Body of pancreas (tissue), 4 donors: ENCODE measurements around the gene FLOT2. TPM values are rescaled to one million over a fixed set of nuclear protein-coding genes. Genes with fewer than 3 reads are reported as not detected.
"Not testable (repeated sequence)": the region's sequence is repeated elsewhere in the genome, so short reads cannot be mapped to it uniquely, and the experiment has no call there.

ENCODE experiments used
- ATAC-seq: fragments of 150-250 bp; one replicate; pipeline ENCODE4 v1.9.1; 2016
- DNase-seq, 4 donors: peaks; one replicate each; pipeline ENCODE4 v3.0.0-alpha.2; 2019
- H3K27ac ChIP-seq, 4 donors: fragments of 200-600 bp; sonication (generic); 1 replicate in 3 of 4; 2 replicates in 1 of 4; pipeline versions ENCODE4 v1.5.1 to v1.6.1; 2016 to 2019; ENCODE audit warnings: mild to moderate bottlenecking in 1 of 4, mixed read lengths in 1 of 4, moderate library complexity in 1 of 4
- H3K27me3 ChIP-seq, 2 donors: fragments of 200-600 bp; sonication (generic); one replicate each; pipeline ENCODE4 v1.6.0; 2016; ENCODE audit warnings: mild to moderate bottlenecking in 1 of 2
- H3K36me3 ChIP-seq, 2 donors: fragments of 200-600 bp; sonication (generic); replicated peaks in 1 of 2; 2 replicates each; pipeline ENCODE4 v1.5.1; 2016; ENCODE audit warnings: low read depth in 2 of 2; ENCODE audit not compliant: insufficient read depth in 1 of 2
- H3K4me1 ChIP-seq: fragments of 200-600 bp; sonication (generic); one replicate; pipeline ENCODE4 v1.6.0; 2016
- H3K4me3 ChIP-seq, 2 donors: fragments of 200-600 bp; sonication (generic); 1 replicate in 1 of 2; 2 replicates in 1 of 2; pipeline ENCODE4 v1.5.1; 2016 to 2019
- H3K9me3 ChIP-seq, 3 donors: fragments of 200-600 bp; sonication (generic); 1 replicate in 2 of 3; 2 replicates in 1 of 3; pipeline ENCODE4 v1.5.1; 2016
- CTCF ChIP-seq, 7 experiments: fragments of 450-650 bp in 4 of 7; fragments of 200-600 bp in 3 of 7; sonication (generic) in 3 of 7; IDR thresholded peaks; one replicate each; pipeline ENCODE4 v1.5.1; 2016 to 2019; ENCODE audit warnings: antibody characterized with exemption in 7 of 7
- POLR2A ChIP-seq, 3 donors: fragments of 450-650 bp; IDR thresholded peaks; one replicate each; pipeline ENCODE4 v1.6.1; 2016; ENCODE audit warnings: antibody characterized with exemption in 3 of 3, mild to moderate bottlenecking in 2 of 3
- WGBS, 2 donors: methylation state at CpG; one replicate each; pipeline ENCODE4 v1.1.5; 2017; 5-methylcytosine and 5-hydroxymethylcytosine counted together
- intact Hi-C: fragments of 100-400 bp; cut with DNase I; formaldehyde crosslinking; loops from one replicate; pipeline ENCODE4 v1.15.1; 2023
- total RNA-seq, 2 donors: library from RNA; depleted of rRNA; stranded (reverse); fragments of >200 nt; gene quantifications; one replicate each; pipeline ENCODE4 v1.1.0, GENCODE V29; 2016

The FLOT2 gene
- total RNA-seq, 2 donors from 2014 or later: 26.0 to 32.4 TPM

- WGBS, 2 donors: 81 to 87% methylated on average over 11 to 12 of the region's 12 CpGs
- no peaks in the 10 kb centered on the region for H3K27me3 ChIP-seq
- intact Hi-C loops: no loop called here
- peaks cover 52% of the 10 kb centered on the region for H3K4me1 ChIP-seq
- no peaks in the 10 kb centered on the region for H3K9me3 ChIP-seq
- DNase-seq: no peak
- no peaks in the 10 kb centered on the region for H3K36me3 ChIP-seq
- H3K4me3 ChIP-seq: no peak overlapping the region
- no peak for ATAC-seq
- peak overlapping the region; percentile 85 to 93 (median 86) for H3K27ac ChIP-seq
- TF ChIP-seq POLR2A (IDR thresholded peaks at IDR 0.05) (no peak), CTCF (IDR thresholded peaks at IDR 0.05) (no peak)
Observed at GRCh38 chr17:28898527-28898955, 1.0 kb upstream of the FLOT2 start.

- DNase-seq (peak in 2 of 4 donors; percentile 41 to 52), ATAC-seq (no peak)
- Histone ChIP-seq H3K4me1 (peaks cover 52% of the 10 kb centered on the region), H3K27ac (peak overlapping the region; percentile 85 to 93 (median 86)), H3K4me3 (peak overlapping the region; percentile 77 to 87), H3K9me3 (no peaks in the 10 kb centered on the region), H3K36me3 (no peaks in the 10 kb centered on the region), H3K27me3 (no peaks in the 10 kb centered on the region)
- TF ChIP-seq CTCF (IDR thresholded peaks at IDR 0.05) (no peak), POLR2A (IDR thresholded peaks at IDR 0.05) (no peak)
- 13 to 40% methylated on average over 7 to 23 of the region's 23 CpGs for WGBS, 2 donors
- intact Hi-C loops: no loop called here
Observed at GRCh38 chr17:28897769-28898526, 415 bp upstream of the FLOT2 start.

GRCh38 chr17:28896491-28896883, 1.0 kb downstream of the FLOT2 start:
- H3K4me3 ChIP-seq: peak overlapping the region; percentile 77 to 87
- H3K27me3 ChIP-seq: no peaks in the 10 kb centered on the region
- peak overlapping the region; percentile 85 to 93 (median 86) for H3K27ac ChIP-seq
- H3K9me3 ChIP-seq: no peaks in the 10 kb centered on the region
- DNase-seq (no peak), ATAC-seq (no peak)
- TF ChIP-seq CTCF (IDR thresholded peaks at IDR 0.05) (no peak), POLR2A (IDR thresholded peaks at IDR 0.05) (no peak)
- 11 to 19% methylated on average over 5 of the region's 5 CpGs for WGBS, 2 donors
- intact Hi-C loops: no loop called here
- no peaks in the 10 kb centered on the region for H3K36me3 ChIP-seq
- peaks cover 48% of the 10 kb centered on the region for H3K4me1 ChIP-seq

- intact Hi-C loops: no loop called here
- DNase-seq (no peak), ATAC-seq (no peak)
- TF ChIP-seq CTCF (IDR thresholded peaks at IDR 0.05) (no peak), POLR2A (IDR thresholded peaks at IDR 0.05) (no peak)
- WGBS, 2 donors: 38 to 43% methylated on average over 3 of the region's 3 CpGs
- Histone ChIP-seq H3K4me1 (peaks cover 44% of the 10 kb centered on the region), H3K9me3 (no peaks in the 10 kb centered on the region), H3K27me3 (no peaks in the 10 kb centered on the region), H3K4me3 (no peak overlapping the region), H3K27ac (peak overlapping the region; percentile 85 to 93 (median 86)), H3K36me3 (no peaks in the 10 kb centered on the region)
Observed at GRCh38 chr17:28895794-28896447, 1.6 kb downstream of the FLOT2 start.

GRCh38 chr17:28893248-28894183, 4.0 kb downstream of the FLOT2 start:
- H3K27me3 ChIP-seq, ATAC-seq, intact Hi-C loops, H3K36me3 ChIP-seq, H3K9me3 ChIP-seq, H3K4me3 ChIP-seq: not testable (repeated sequence)
- WGBS, 2 donors: 54 to 70% methylated on average over 16 of the region's 16 CpGs
- peak overlapping the region; percentile 43 to 83 (median 77) for H3K27ac ChIP-seq
- peak in 1 of 4 donors; percentile 36 for DNase-seq
- H3K4me1 ChIP-seq: peaks cover 42% of the 10 kb centered on the region
